SH-SY5Y (cell line): ENCODE measurements around the gene ANKMY2.

ENCODE experiments used
- GATA2 ChIP-seq: IDR thresholded peaks from 2 replicates; pipeline ENCODE4 v1.6.1; 2011; ENCODE audit warnings: mild to moderate bottlenecking, low read depth, low read length
- GATA3 ChIP-seq: IDR thresholded peaks from 2 replicates; pipeline ENCODE4 v1.6.1; 2011; ENCODE audit warnings: low read depth, mild to moderate bottlenecking, low read length, moderate library complexity

GRCh38 chr7:16550671-16551070, 94.9 kb downstream of the ANKMY2 start:
- TF ChIP-seq GATA2 (no peak), GATA3 (no peak)
